IMR-90 (cell line): ENCODE results near the gene SRBD1. TPM values are rescaled to one million over a fixed set of nuclear protein-coding genes. Genes with fewer than 3 reads are reported as not detected.

ENCODE experiments used
- ATAC-seq: fragments of 200-7000 bp; cut with Tn5 transposase; 2 replicates; pipeline ENCODE4 v1.9.1; 2020; ENCODE audit warnings: low read depth, mild to moderate bottlenecking, moderate library complexity
- BruUV-seq: library from RNA; stranded (reverse); fragments of 400-500 nt; replicated peaks from 2 replicates; lab custom pipeline; 2021; lab: Mats Ljungman, UMichigan
- CTCF ChIA-PET: fragments of 300-600 bp; formaldehyde crosslinking; extraction: SDS; loops from one replicate; lab custom pipeline; 2021; ENCODE audit warnings: antibody characterized with exemption; lab: Yijun Ruan, JAX
- POLR2A ChIA-PET: fragments of 300-600 bp; sonication (Branson Sonifier 250); formaldehyde crosslinking; loops from one replicate; lab custom pipeline; 2022; ENCODE audit warnings: antibody characterized with exemption; ENCODE audit not compliant: unreplicated experiment; lab: Charles Lee
- DNase-seq: peaks from one replicate; pipeline ENCODE4 v3.0.0; 2013
- H2AFZ ChIP-seq: replicated peaks from 2 replicates; pipeline ENCODE3; 2013; ENCODE audit warnings: low read length, mild to moderate bottlenecking; ENCODE audit not compliant: poor library complexity
- H2AK5ac ChIP-seq: 2 replicates; pipeline ENCODE4 v1.6.1; 2013; ENCODE audit warnings: low read depth, low read length, inconsistent platforms
- H2AK9ac ChIP-seq: replicated peaks from 2 replicates; pipeline ENCODE3; 2013; ENCODE audit warnings: mild to moderate bottlenecking, low read depth, low read length, moderate library complexity; ENCODE audit not compliant: poor library complexity
- H2BK120ac ChIP-seq: 2 replicates; pipeline ENCODE4 v1.6.1; 2013; ENCODE audit warnings: low read depth, low read length, inconsistent platforms
- H2BK15ac ChIP-seq: 3 replicates; pipeline ENCODE4 v1.6.1; 2013; ENCODE audit warnings: low read depth, low read length, inconsistent platforms
- H2BK20ac ChIP-seq: 2 replicates; pipeline ENCODE4 v1.6.1; 2013; ENCODE audit warnings: low read depth, mild to moderate bottlenecking, inconsistent platforms, low read length, moderate library complexity
- H2BK5ac ChIP-seq: 2 replicates; pipeline ENCODE4 v1.6.1; 2013; ENCODE audit warnings: mild to moderate bottlenecking, low read depth, low read length, inconsistent platforms; ENCODE audit not compliant: poor library complexity, severe bottlenecking
- H3K14ac ChIP-seq: replicated peaks from 2 replicates; pipeline ENCODE4 v1.6.1; 2013; ENCODE audit warnings: low read depth, low read length, inconsistent platforms
- H3K18ac ChIP-seq: 2 replicates; pipeline ENCODE4 v1.6.1; 2013; ENCODE audit warnings: low read depth, low read length, control low read depth
- H3K23ac ChIP-seq: 2 replicates; pipeline ENCODE4 v1.6.1; 2013; ENCODE audit warnings: low read depth, low read length, inconsistent platforms
- H3K27ac ChIP-seq: 2 replicates; pipeline ENCODE4 v1.5.1; 2013; ENCODE audit warnings: mild to moderate bottlenecking, control low read depth, low read length; ENCODE audit not compliant: insufficient read depth
- H3K27me3 ChIP-seq: 2 replicates; pipeline ENCODE4 v1.6.1; 2013; ENCODE audit warnings: low read length; ENCODE audit not compliant: control insufficient read depth, insufficient read depth
- H3K36me3 ChIP-seq: 2 replicates; pipeline ENCODE4 v1.6.1; 2013; ENCODE audit warnings: low read length, mixed read lengths; ENCODE audit not compliant: control insufficient read depth, insufficient read depth
- H3K4ac ChIP-seq: 2 replicates; pipeline ENCODE4 v1.6.1; 2013; ENCODE audit warnings: low read depth, low read length, inconsistent platforms
- H3K4me1 ChIP-seq: 2 replicates; pipeline ENCODE4 v1.6.1; 2013; ENCODE audit warnings: low read length, mixed read lengths; ENCODE audit not compliant: control insufficient read depth, insufficient read depth
- H3K4me2 ChIP-seq: 2 replicates; pipeline ENCODE4 v1.6.1; 2013; ENCODE audit warnings: low read depth, mild to moderate bottlenecking, control low read depth, low read length, moderate library complexity
- H3K4me3 ChIP-seq: 2 replicates; pipeline ENCODE4 v1.5.1; 2013; ENCODE audit warnings: low read depth, mild to moderate bottlenecking, control low read depth, low read length, moderate library complexity; ENCODE audit not compliant: insufficient read depth
- H3K56ac ChIP-seq: 2 replicates; pipeline ENCODE4 v1.6.1; 2013; ENCODE audit warnings: low read length, inconsistent platforms; ENCODE audit not compliant: insufficient read depth; ENCODE audit errors: extremely low read depth
- H3K79me1 ChIP-seq, 2 experiments: 2 replicates each; pipeline ENCODE4 v1.6.1; 2013; ENCODE audit warnings: low read length in 2 of 2, inconsistent platforms in 1 of 2, low read depth in 1 of 2
- H3K9ac ChIP-seq: 2 replicates; pipeline ENCODE4 v1.6.1; 2013; ENCODE audit warnings: low read depth, low read length, control low read depth
- H3K9me1 ChIP-seq: 2 replicates; pipeline ENCODE4 v1.6.1; 2013; ENCODE audit warnings: low read length, inconsistent platforms; ENCODE audit not compliant: insufficient read depth
- H3K9me3 ChIP-seq: 2 replicates; pipeline ENCODE4 v1.6.1; 2013; ENCODE audit warnings: low read length; ENCODE audit not compliant: control insufficient read depth, insufficient read depth
- H4K20me1 ChIP-seq: 2 replicates; pipeline ENCODE4 v1.6.1; 2013; ENCODE audit warnings: low read length, inconsistent platforms; ENCODE audit not compliant: insufficient read depth
- H4K5ac ChIP-seq: 2 replicates; pipeline ENCODE4 v1.6.1; 2013; ENCODE audit warnings: mild to moderate bottlenecking, low read depth, low read length, control low read depth
- H4K8ac ChIP-seq, 2 experiments: 2 replicates each; pipeline ENCODE4 v1.6.1; 2013; ENCODE audit warnings: low read depth in 2 of 2, low read length in 2 of 2, control low read depth in 1 of 2, inconsistent platforms in 1 of 2
- H4K91ac ChIP-seq: 2 replicates; pipeline ENCODE4 v1.6.1; 2013; ENCODE audit warnings: low read depth, low read length, inconsistent platforms; ENCODE audit not compliant: insufficient read depth
- BHLHE40 ChIP-seq: fragments of 150-350 bp; IDR thresholded peaks from 2 replicates; pipeline ENCODE4 v1.6.1; 2016; ENCODE audit warnings: mild to moderate bottlenecking, low read depth, low read length
- CEBPB ChIP-seq: IDR thresholded peaks from 2 replicates; pipeline ENCODE4 v1.6.1; 2012; ENCODE audit warnings: low read depth, low read length, improper control_type of control experiment
- CHD1 ChIP-seq: IDR thresholded peaks from 2 replicates; pipeline ENCODE4 v1.6.1; 2012; ENCODE audit warnings: low read depth, low read length, improper control_type of control experiment
- CTCF ChIP-seq: conservative IDR thresholded peaks from 2 replicates; pipeline ENCODE4 v1.5.1; 2012; ENCODE audit warnings: mild to moderate bottlenecking, low read depth, low read length, improper control_type of control experiment
- ELK1 ChIP-seq: fragments of 150-350 bp; IDR thresholded peaks from 2 replicates; pipeline ENCODE4 v1.6.1; 2016; ENCODE audit warnings: low read depth, mild to moderate bottlenecking, low read length, moderate library complexity, borderline replicate concordance
- FOS ChIP-seq: fragments of 150-350 bp; IDR thresholded peaks from 2 replicates; pipeline ENCODE4 v1.6.1; 2016; ENCODE audit warnings: low read depth, low read length
- MAFK ChIP-seq: IDR thresholded peaks from 2 replicates; pipeline ENCODE4 v1.6.1; 2012; ENCODE audit warnings: low read depth, low read length, improper control_type of control experiment
- MAZ ChIP-seq: IDR thresholded peaks from 2 replicates; pipeline ENCODE4 v1.6.1; 2012; ENCODE audit warnings: low read depth, mild to moderate bottlenecking, low read length, improper control_type of control experiment, moderate library complexity, borderline replicate concordance
- MXI1 ChIP-seq: IDR thresholded peaks from 2 replicates; pipeline ENCODE4 v1.6.1; 2012; ENCODE audit warnings: low read depth, mild to moderate bottlenecking, low read length, moderate library complexity, borderline replicate concordance
- NFE2L2 ChIP-seq: fragments of 150-350 bp; IDR thresholded peaks from 2 replicates; pipeline ENCODE4 v1.6.1; 2016; ENCODE audit warnings: low read depth, mild to moderate bottlenecking, low read length
- POLR2A ChIP-seq: IDR thresholded peaks from 2 replicates; pipeline ENCODE4 v1.6.1; 2012; ENCODE audit warnings: mild to moderate bottlenecking, low read depth, low read length
- RAD21 ChIP-seq: IDR thresholded peaks from 2 replicates; pipeline ENCODE4 v1.6.1; 2012; ENCODE audit warnings: low read length, improper control_type of control experiment
- RFX5 ChIP-seq: IDR thresholded peaks from 2 replicates; pipeline ENCODE4 v1.8.0; 2012; ENCODE audit warnings: low read depth, mild to moderate bottlenecking, low read length, moderate library complexity
- SMC3 ChIP-seq: fragments of 150-350 bp; IDR thresholded peaks from 2 replicates; pipeline ENCODE4 v1.6.1; 2016; ENCODE audit warnings: low read depth, mild to moderate bottlenecking, antibody characterized with exemption, low read length, moderate library complexity
- WGBS, 2 experiments: methylation state at CpG; one replicate each; pipeline versions ENCODE4 v1.1.5 to v1.1.7; 2013; ENCODE audit warnings: missing lambda C conversion rate in 2 of 2; ENCODE audit not compliant: insufficient read length in 1 of 2; ENCODE audit errors: extremely low coverage in 2 of 2; 5-methylcytosine and 5-hydroxymethylcytosine counted together
- dilution Hi-C: fragments of 300-500 bp; cut with HindIII; formaldehyde crosslinking; loops from one replicate; pipeline ENCODE4 v1.14.3; 2018; ENCODE audit warnings: low sequenced_read_pairs; ENCODE audit not compliant: unreplicated experiment
- in situ Hi-C: fragments of 300-500 bp; cut with MboI; formaldehyde crosslinking; loops from 3 replicates; pipeline ENCODE4 v1.14.3; 2019; ENCODE audit warnings: low sequenced_read_pairs, inconsistent platforms, mixed read lengths
- intact Hi-C: fragments of 100-400 bp; cut with micrococcal nuclease; formaldehyde crosslinking; loops from 2 replicates; pipeline ENCODE4 v1.10.0; 2022
- polyA plus RNA-seq, 3 experiments: library from polyadenylated mRNA; depleted of rRNA; stranded (reverse); fragments of >200 nt; gene quantifications; 2 replicates each; pipeline ENCODE4 v1.2.3, GENCODE V29; 2012; ENCODE audit warnings: low replicate concordance in 1 of 3
- total RNA-seq: library from RNA; depleted of rRNA; stranded (reverse); fragments of >200 nt; gene quantifications from 2 replicates; pipeline ENCODE4 v1.2.3, GENCODE V29; 2012
- TF ChIP-seq, protein P1 (sequence below): fragments of 150-350 bp; IDR thresholded peaks from 2 replicates; pipeline ENCODE4 v1.6.1; 2017; ENCODE audit warnings: mild to moderate bottlenecking, antibody characterized with exemption, low read length, low read depth

Gene SRBD1
- total and polyA plus RNA-seq, 2 of the 4 experiments (the other 2 are of a cell fraction) = 3.5 to 14.7 TPM

GRCh38 chr2:45567288-45567963 lies 43.6 kb downstream of the SRBD1 start:
- H3K79me1 ChIP-seq = no peaks in the 10 kb centered on the region; a peak in 2 of 4 replicates
- dilution Hi-C loops = no loop called here
- H3K9me1 ChIP-seq = no peaks in the 10 kb centered on the region
- intact Hi-C loops = no loop called here
- H2BK15ac ChIP-seq = no peak overlapping the region
- H2AFZ ChIP-seq = no peak overlapping the region
- no peaks in the 10 kb centered on the region for H4K20me1 ChIP-seq
- TF ChIP-seq MAZ (no peak), CTCF (no peak), MXI1 (no peak), SMC3 (no peak), RFX5 (no peak), POLR2A (no peak), NFE2L2 (no peak), MAFK (no peak), FOS (no peak), ELK1 (no peak), BHLHE40 (no peak), CHD1 (no peak), RAD21 (no peak), CEBPB (no peak)
- TF ChIP-seq, protein P1, sequence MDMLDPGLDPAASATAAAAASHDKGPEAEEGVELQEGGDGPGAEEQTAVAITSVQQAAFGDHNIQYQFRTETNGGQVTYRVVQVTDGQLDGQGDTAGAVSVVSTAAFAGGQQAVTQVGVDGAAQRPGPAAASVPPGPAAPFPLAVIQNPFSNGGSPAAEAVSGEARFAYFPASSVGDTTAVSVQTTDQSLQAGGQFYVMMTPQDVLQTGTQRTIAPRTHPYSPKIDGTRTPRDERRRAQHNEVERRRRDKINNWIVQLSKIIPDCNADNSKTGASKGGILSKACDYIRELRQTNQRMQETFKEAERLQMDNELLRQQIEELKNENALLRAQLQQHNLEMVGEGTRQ = no peak
- no peak overlapping the region for H3K4ac ChIP-seq
- no peaks in the 10 kb centered on the region for H3K36me3 ChIP-seq
- DNase-seq (no peak), ATAC-seq (no peak)
- no peak overlapping the region for H2BK120ac ChIP-seq
- H4K5ac ChIP-seq = no peak overlapping the region
- no peak overlapping the region for H2AK9ac ChIP-seq
- no peak overlapping the region for H3K4me3 ChIP-seq
- no peak overlapping the region for H4K8ac ChIP-seq
- H3K9me3 ChIP-seq = no peaks in the 10 kb centered on the region
- WGBS, 2 experiments = no CpG with 5 or more reads among the region's 7 CpGs
- ChIA-PET POLR2A (no interaction called here), CTCF (interaction anchor here (0.8 kb wide), 1 partner anchor 10 kb away, joined by 3 read pairs; no protein-coding TSS in a partner anchor)
- H3K27me3 ChIP-seq = no peaks in the 10 kb centered on the region
- H2BK20ac ChIP-seq = no peak overlapping the region
- no peak overlapping the region for H3K14ac ChIP-seq
- in situ Hi-C loops = no loop called here
- H3K9ac ChIP-seq = no peak overlapping the region
- H2AK5ac ChIP-seq = no peak overlapping the region
- no peak overlapping the region for H4K91ac ChIP-seq
- H3K18ac ChIP-seq = no peak overlapping the region
- H2BK5ac ChIP-seq = no peak overlapping the region
- H3K27ac ChIP-seq = no peak overlapping the region
- BruUV-seq = no TSS peak
- no peak overlapping the region for H3K23ac ChIP-seq
- no peak overlapping the region; the same call in 1 of the 2 replicates for H3K4me2 ChIP-seq
- H3K56ac ChIP-seq = no peak overlapping the region
- peaks cover 6% of the 10 kb centered on the region for H3K4me1 ChIP-seq
